ENCODE data around the gene HYAL2.

HYAL2 gene

DNA sequence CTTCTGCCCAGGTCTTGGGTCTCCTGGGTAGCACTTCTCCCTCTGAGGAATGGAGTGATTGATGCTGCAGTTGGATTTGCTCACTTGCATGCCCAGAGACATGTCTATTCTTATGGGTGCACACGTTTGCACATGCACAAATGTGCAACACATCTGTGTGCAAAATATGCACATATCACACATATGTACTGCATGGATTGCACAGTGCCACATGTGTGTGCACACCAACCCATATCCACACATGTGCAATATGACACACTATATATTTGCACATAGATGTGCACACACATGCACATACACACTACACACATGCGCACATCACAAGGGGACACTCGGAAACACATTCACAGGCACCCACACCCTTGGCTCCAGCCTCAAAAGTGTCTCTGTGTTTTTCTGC lies 54.3 kb downstream of the HYAL2 start:
- no peak for DNase-seq
